Measurements from ENCODE around the gene GLCCI1.

Gene GLCCI1

GRCh38 chr7:7964691-7965090, 3.9 kb upstream of the GLCCI1 start:
- no peak overlapping the region for H3K4me3 ChIP-seq (ENCODE audit: insufficient read depth, low read length, poor library complexity, severe bottlenecking)
- TF ChIP-seq, protein P1, sequence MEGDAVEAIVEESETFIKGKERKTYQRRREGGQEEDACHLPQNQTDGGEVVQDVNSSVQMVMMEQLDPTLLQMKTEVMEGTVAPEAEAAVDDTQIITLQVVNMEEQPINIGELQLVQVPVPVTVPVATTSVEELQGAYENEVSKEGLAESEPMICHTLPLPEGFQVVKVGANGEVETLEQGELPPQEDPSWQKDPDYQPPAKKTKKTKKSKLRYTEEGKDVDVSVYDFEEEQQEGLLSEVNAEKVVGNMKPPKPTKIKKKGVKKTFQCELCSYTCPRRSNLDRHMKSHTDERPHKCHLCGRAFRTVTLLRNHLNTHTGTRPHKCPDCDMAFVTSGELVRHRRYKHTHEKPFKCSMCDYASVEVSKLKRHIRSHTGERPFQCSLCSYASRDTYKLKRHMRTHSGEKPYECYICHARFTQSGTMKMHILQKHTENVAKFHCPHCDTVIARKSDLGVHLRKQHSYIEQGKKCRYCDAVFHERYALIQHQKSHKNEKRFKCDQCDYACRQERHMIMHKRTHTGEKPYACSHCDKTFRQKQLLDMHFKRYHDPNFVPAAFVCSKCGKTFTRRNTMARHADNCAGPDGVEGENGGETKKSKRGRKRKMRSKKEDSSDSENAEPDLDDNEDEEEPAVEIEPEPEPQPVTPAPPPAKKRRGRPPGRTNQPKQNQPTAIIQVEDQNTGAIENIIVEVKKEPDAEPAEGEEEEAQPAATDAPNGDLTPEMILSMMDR (IDR thresholded peaks at IDR 0.05; ENCODE audit: insufficient read depth, low read length, poor library complexity, severe bottlenecking) = no peak
- no peak for TF ChIP-seq EZH2phosphoT487 (conservative IDR thresholded peaks at IDR 0.05; ENCODE audit: low read length)
- H3F3A ChIP-seq (ENCODE audit: insufficient read depth) = peaks cover under 1% of the 10 kb centered on the region
- H3K79me2 ChIP-seq (ENCODE audit: insufficient read depth, low read length) = no peaks in the 10 kb centered on the region
- H3K9me2 ChIP-seq (replicated peaks; ENCODE audit: insufficient read depth, low read length) = no peaks in the 10 kb centered on the region
- no peak overlapping the region for H3K27ac ChIP-seq (ENCODE audit: low read depth, low read length)
- H2AFZ ChIP-seq (ENCODE audit: low read depth, low read length, severe bottlenecking) = no peak overlapping the region
- no peak overlapping the region for H3K9ac ChIP-seq (ENCODE audit: low read length)
- no peak overlapping the region for H3K4me2 ChIP-seq (ENCODE audit: low read depth, low read length, poor library complexity, severe bottlenecking)
- no peaks in the 10 kb centered on the region for H4K20me1 ChIP-seq (ENCODE audit: low read depth, low read length)
- H3K9me3 ChIP-seq (ENCODE audit: insufficient read depth, low read length) = no peaks in the 10 kb centered on the region
- H3K27me3 ChIP-seq (ENCODE audit: low read length) = no peaks in the 10 kb centered on the region
- no peaks in the 10 kb centered on the region for H3K36me3 ChIP-seq (ENCODE audit: low read length)

- no peaks in the 10 kb centered on the region for H3K9me3 ChIP-seq (ENCODE audit: insufficient read depth, low read length)
- TF ChIP-seq EZH2phosphoT487 (conservative IDR thresholded peaks at IDR 0.05; ENCODE audit: low read length) = no peak
- TF ChIP-seq, protein P1 (IDR thresholded peaks at IDR 0.05; ENCODE audit: insufficient read depth, low read length, poor library complexity, severe bottlenecking) = no peak
- no peak overlapping the region for H2AFZ ChIP-seq (ENCODE audit: low read depth, low read length, severe bottlenecking)
- no peaks in the 10 kb centered on the region for H3K9me2 ChIP-seq (replicated peaks; ENCODE audit: insufficient read depth, low read length)
- H3K9ac ChIP-seq (ENCODE audit: low read length) = no peak overlapping the region
- H3F3A ChIP-seq (ENCODE audit: insufficient read depth) = peaks cover 5% of the 10 kb centered on the region
- H3K4me3 ChIP-seq (ENCODE audit: insufficient read depth, low read length, poor library complexity, severe bottlenecking) = no peak overlapping the region
- H3K27ac ChIP-seq (ENCODE audit: low read depth, low read length) = no peak overlapping the region
- H3K79me2 ChIP-seq (ENCODE audit: insufficient read depth, low read length) = no peaks in the 10 kb centered on the region
- H4K20me1 ChIP-seq (ENCODE audit: low read depth, low read length) = no peaks in the 10 kb centered on the region
- H3K4me2 ChIP-seq (ENCODE audit: low read depth, low read length, poor library complexity, severe bottlenecking) = no peak overlapping the region
- no peaks in the 10 kb centered on the region for H3K27me3 ChIP-seq (ENCODE audit: low read length)
- no peaks in the 10 kb centered on the region for H3K36me3 ChIP-seq (ENCODE audit: low read length)
Observed at GRCh38 chr7:7965301-7965700, 3.3 kb upstream of the GLCCI1 start.

DNA sequence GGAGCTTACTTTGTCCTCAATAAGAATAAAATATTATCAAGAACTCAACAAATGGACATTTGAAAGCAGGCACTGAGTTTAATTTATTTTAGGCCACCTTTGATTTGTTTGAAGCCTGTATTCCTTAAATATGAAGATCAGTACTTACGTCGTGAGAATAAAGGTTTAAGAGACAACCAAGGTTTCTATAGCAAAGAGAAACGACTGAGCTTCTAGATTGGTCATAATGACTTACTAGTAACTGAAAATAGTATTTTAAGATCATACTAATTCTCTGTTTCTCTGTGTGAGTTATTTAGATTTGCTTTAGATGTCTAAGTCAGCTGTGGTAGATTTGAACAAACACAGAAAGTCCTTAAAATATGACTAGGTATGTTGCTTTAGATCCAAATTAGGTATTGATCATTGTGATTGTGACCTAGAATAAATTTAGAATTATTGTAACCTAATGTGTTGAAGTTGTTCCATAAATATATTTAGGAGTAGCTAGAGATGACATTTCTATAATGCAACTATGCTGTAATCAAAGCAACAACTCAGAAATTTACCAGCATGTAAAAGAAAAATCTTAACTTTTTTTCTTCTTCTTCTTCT, 2.4 kb upstream of the GLCCI1 start:
- no peak overlapping the region for H3K4me3 ChIP-seq (ENCODE audit: insufficient read depth, low read length, poor library complexity, severe bottlenecking)
- H3F3A ChIP-seq (ENCODE audit: insufficient read depth) = peaks cover 7% of the 10 kb centered on the region
- TF ChIP-seq, protein P1 (IDR thresholded peaks at IDR 0.05; ENCODE audit: insufficient read depth, low read length, poor library complexity, severe bottlenecking) = no peak
- no peak for TF ChIP-seq EZH2phosphoT487 (conservative IDR thresholded peaks at IDR 0.05; ENCODE audit: low read length)
- no peak overlapping the region for H3K27ac ChIP-seq (ENCODE audit: low read depth, low read length)
- no peaks in the 10 kb centered on the region for H3K79me2 ChIP-seq (ENCODE audit: insufficient read depth, low read length)
- no peaks in the 10 kb centered on the region for H3K9me2 ChIP-seq (replicated peaks; ENCODE audit: insufficient read depth, low read length)
- H2AFZ ChIP-seq (ENCODE audit: low read depth, low read length, severe bottlenecking) = no peak overlapping the region
- H3K36me3 ChIP-seq (ENCODE audit: low read length) = no peaks in the 10 kb centered on the region
- no peaks in the 10 kb centered on the region for H3K9me3 ChIP-seq (ENCODE audit: insufficient read depth, low read length)
- H3K27me3 ChIP-seq (ENCODE audit: low read length) = no peaks in the 10 kb centered on the region
- no peak overlapping the region for H3K9ac ChIP-seq (ENCODE audit: low read length)
- no peaks in the 10 kb centered on the region for H4K20me1 ChIP-seq (ENCODE audit: low read depth, low read length)
- no peak overlapping the region for H3K4me2 ChIP-seq (ENCODE audit: low read depth, low read length, poor library complexity, severe bottlenecking)
